K562 (cell line): ENCODE results near the gene BSDC1. TPM values are rescaled to one million over a fixed set of nuclear protein-coding genes. Genes with fewer than 3 reads are reported as not detected.

Experiments used
- CHD7 ChIP-seq: fragments of 200-600 bp; sonication (generic); IDR thresholded peaks from one replicate; pipeline ENCODE4 v1.6.1; 2012; ENCODE audit warnings: mild to moderate bottlenecking, low read depth, low read length, inconsistent platforms
- CXXC5 ChIP-seq: fragments of 250-450 bp; sonication (Bioruptor Pico); IDR thresholded peaks from 2 replicates; pipeline ENCODE4 v1.8.0; 2022; ENCODE audit warnings: inconsistent platforms, mild to moderate bottlenecking, moderate library complexity
- HINFP ChIP-seq: fragments of 450-650 bp; conservative IDR thresholded peaks from 2 replicates; pipeline ENCODE4 v1.6.1; 2016; ENCODE audit warnings: missing genetic modification characterization, low read depth, mild to moderate bottlenecking, control low read depth, missing compliant biosample characterization
- NCOA1 ChIP-seq: fragments of 450-650 bp; IDR thresholded peaks from 2 replicates; pipeline ENCODE4 v1.6.1; 2016; ENCODE audit warnings: low read depth
- SNIP1 ChIP-seq: fragments of 450-650 bp; IDR thresholded peaks from 2 replicates; pipeline ENCODE4 v1.7.1; 2017; ENCODE audit warnings: low read depth, mild to moderate bottlenecking
- STAT6 ChIP-seq: sonication (generic); formaldehyde crosslinking; IDR thresholded peaks from 2 replicates; pipeline ENCODE4 v1.8.1; 2023; ENCODE audit warnings: mild to moderate bottlenecking, missing genetic modification reagents
- TFAM ChIP-seq: fragments of 250-450 bp; sonication (Bioruptor Pico); conservative IDR thresholded peaks from 2 replicates; pipeline ENCODE4 v1.5.0; 2021; ENCODE audit warnings: mild to moderate bottlenecking, moderate library complexity
- ZBTB9 ChIP-seq: fragments of 450-650 bp; formaldehyde crosslinking; IDR thresholded peaks from 2 replicates; pipeline ENCODE4 v1.4.0; 2020; ENCODE audit warnings: mild to moderate bottlenecking, moderate library complexity
- ZNF444 ChIP-seq: fragments of 250-450 bp; sonication (Bioruptor Pico); IDR thresholded peaks from 2 replicates; pipeline ENCODE4 v1.4.0; 2020; ENCODE audit warnings: mild to moderate bottlenecking, moderate library complexity
- polyA plus RNA-seq, 8 experiments: library from polyadenylated mRNA; depleted of rRNA in 4 of 8; stranded (reverse) in 5 of 8; unstranded in 3 of 8; fragments of >200 nt; fragmentation: Nextera tagmentation in 2 of 8; fragmentation: Illumina TruSeq in 1 of 8; extraction: Ambion mirVana in 2 of 8; extraction: Trizol in 1 of 8; gene quantifications; 2 replicates each; pipeline versions ENCODE4 v1.2.1 to v1.2.3, GENCODE V29; 2011 to 2014; ENCODE audit warnings: inconsistent platforms in 1 of 8, missing spikeins in 1 of 8
- total RNA-seq, 7 experiments: library from RNA; depleted of rRNA in 6 of 7; stranded (reverse); fragments of >200 nt in 6 of 7; fragmentation: Illumina TruSeq in 2 of 7; extraction: Trizol in 2 of 7; gene quantifications; 2 replicates each; pipeline versions ENCODE4 v1.2.1 to v1.2.3, GENCODE V29; 2011 to 2021; ENCODE audit warnings: low replicate concordance in 1 of 7

BSDC1 gene
- total and polyA plus RNA-seq, 9 of the 15 experiments (the other 6 are each of a cell fraction or from before 2014, with no cell fraction given): 10.2 to 96.8 (median 73.1) TPM

GRCh38 chr1:32335790-32336590 lies 58.3 kb downstream of the BSDC1 start, which contains the start of gene MARCKSL1 (continued):
- 0 out of 2 replicates have a peak, but pooled peaks have one; percentile 46 for TF ChIP-seq STAT6 (CRISPR knock-in tag)
- no peak for TF ChIP-seq ZNF444 (CRISPR knock-in tag)
- TF ChIP-seq SNIP1: no peak
- TF ChIP-seq ZBTB9: no peak
- no peak for TF ChIP-seq HINFP (tag)
- no peak for TF ChIP-seq CHD7
- 0 out of 2 replicates have a peak, but pooled peaks have one; percentile 49 for TF ChIP-seq CXXC5 (CRISPR knock-in tag)
- no peak for TF ChIP-seq TFAM
- no peak for TF ChIP-seq NCOA1
